Omental fat pad (tissue), 4 donors: ENCODE measurements around the gene CENPO. TPM values are rescaled to one million over a fixed set of nuclear protein-coding genes. Genes with fewer than 3 reads are reported as not detected.

ENCODE experiments used
- ATAC-seq: fragments of 150-250 bp; one replicate; pipeline ENCODE4 v1.9.1; 2016; ENCODE audit warnings: mild to moderate bottlenecking, moderate library complexity; ENCODE audit not compliant: low FRiP score
- DNase-seq: peaks from one replicate; pipeline ENCODE4 v3.0.0-alpha.2; 2019; ENCODE audit warnings: low spot score
- CTCF ChIP-seq, 3 donors: fragments of 450-650 bp; IDR thresholded peaks; one replicate each; pipeline ENCODE4 v1.5.1; 2016 to 2017; ENCODE audit warnings: antibody characterized with exemption in 3 of 3, mild to moderate bottlenecking in 3 of 3, moderate library complexity in 2 of 3
- total RNA-seq, 4 donors: library from RNA; depleted of rRNA; stranded (reverse); fragments of >200 nt; gene quantifications; one replicate each; pipeline ENCODE4 v1.1.0, GENCODE V29; 2016

The CENPO gene
- total RNA-seq, 4 donors from 2014 or later: 1.9 to 14.2 (median 6.1) TPM

DNA sequence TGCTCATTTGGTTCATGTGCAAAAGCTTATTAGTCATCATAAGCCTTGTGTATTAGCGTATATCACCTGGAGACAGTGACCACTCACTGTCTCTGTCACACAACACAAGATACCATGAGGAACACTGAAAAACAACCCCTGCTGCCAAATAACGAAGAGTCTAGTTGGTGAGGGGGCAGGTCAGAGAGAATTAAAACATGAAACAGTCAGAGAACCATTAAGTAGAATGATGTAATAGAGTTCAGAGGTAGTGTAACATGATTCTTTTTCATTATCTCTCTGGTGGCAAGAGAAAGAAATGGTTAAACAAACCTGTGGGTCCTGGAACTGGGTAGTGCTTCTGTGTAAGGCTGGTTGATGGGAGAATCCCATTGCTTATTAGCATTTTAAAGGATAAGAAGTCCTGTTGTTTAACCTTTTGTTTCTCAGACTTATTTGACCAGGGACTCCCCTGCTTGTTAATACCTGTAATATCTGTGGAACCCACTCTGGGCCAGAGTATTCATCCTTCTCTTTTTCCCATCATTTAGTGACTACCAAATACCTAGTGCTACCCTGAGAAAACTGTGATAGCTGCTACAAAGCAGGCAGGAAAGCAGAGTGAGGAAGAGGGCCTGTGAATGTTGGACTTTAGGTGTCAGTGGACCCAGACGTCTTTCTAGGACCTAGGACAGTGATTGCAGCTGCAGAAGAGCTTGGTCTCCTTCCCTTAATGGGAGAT lies 38.1 kb upstream of the CENPO start:
- DNase-seq: no peak
- no peak for TF ChIP-seq CTCF (IDR thresholded peaks at IDR 0.05)
- no peak for ATAC-seq

DNA sequence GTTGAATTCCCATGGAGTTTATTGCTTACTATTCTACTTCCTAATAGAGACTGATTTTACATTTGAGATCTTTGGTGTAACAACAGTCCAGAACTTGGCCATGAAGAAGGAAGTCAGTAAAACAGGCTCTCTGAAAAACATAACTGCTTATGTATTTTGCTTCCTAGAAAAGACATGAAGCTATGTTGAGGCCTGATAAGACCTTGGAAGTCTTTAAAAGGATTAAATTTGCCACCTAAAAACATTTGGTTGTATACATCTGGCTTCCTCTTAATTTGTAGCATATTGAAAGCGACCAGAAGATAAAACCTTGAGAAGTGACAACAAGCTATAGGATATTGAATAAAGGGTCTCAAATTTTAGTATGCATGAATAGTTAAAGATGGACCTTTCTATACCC lies 36.4 kb upstream of the CENPO start:
- ATAC-seq: no peak

DNA sequence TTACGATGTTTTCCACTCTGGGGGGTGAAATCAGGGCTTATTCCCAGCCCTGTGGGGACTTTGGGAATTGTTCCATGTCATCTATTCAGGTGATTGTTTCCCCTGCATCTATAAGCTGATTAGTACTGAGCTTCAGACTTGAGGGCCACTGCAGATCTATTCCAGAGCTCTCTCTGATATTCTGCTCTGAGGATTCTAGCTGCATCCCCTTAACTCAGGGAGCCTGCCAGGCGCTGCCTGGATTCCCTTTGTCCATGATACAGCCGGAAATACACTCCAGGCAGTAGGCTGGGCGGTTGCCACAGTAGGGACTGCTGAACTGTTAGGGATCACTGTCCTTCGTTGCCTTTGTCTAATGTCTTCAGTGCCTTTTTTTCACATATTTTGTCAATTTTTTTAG lies 31.4 kb upstream of the CENPO start:
- DNase-seq (no peak), ATAC-seq (no peak)
- TF ChIP-seq CTCF (IDR thresholded peaks at IDR 0.05): no peak

More for the DNA sequence above, 36.4 kb upstream of the CENPO start:
- TF ChIP-seq CTCF (IDR thresholded peaks at IDR 0.05): no peak
- DNase-seq: no peak

DNA sequence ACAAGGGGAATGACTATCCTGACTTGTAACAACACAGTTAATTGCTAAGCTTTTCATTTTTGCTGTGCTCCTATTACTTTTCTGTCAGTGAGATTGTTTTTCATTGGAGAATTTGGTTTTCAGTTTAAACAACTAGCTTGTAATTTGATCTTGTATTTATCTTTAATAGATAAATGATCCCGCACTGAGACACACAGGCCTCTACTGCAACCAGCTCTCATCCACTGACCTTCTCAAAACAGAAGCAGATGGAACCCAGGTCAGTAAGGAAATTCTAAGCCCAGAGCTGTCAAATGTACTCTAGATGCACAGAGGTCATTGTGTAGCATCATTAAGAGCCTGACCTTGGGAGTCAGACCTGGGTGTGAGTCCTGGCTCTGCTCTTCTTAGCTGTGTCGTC lies 30.7 kb upstream of the CENPO start:
- DNase-seq (no peak), ATAC-seq (no peak)
- TF ChIP-seq CTCF (IDR thresholded peaks at IDR 0.05): no peak

GRCh38 chr2:24763843-24764242 lies 29.4 kb upstream of the CENPO start:
- no peak for TF ChIP-seq CTCF (IDR thresholded peaks at IDR 0.05)
- no peak for DNase-seq
- no peak for ATAC-seq

- no peak for DNase-seq
- ATAC-seq: no peak
- no peak for TF ChIP-seq CTCF (IDR thresholded peaks at IDR 0.05)
Observed at GRCh38 chr2:24766609-24767008, 26.6 kb upstream of the CENPO start.

- ATAC-seq: no peak
- TF ChIP-seq CTCF (IDR thresholded peaks at IDR 0.05): no peak
Observed at GRCh38 chr2:24768013-24768412, 25.2 kb upstream of the CENPO start.

More at GRCh38 chr2:24768013-24768412, 25.2 kb upstream of the CENPO start:
- no peak for DNase-seq
